Astrocyte (in vitro differentiated cells and primary cell): ENCODE results near the gene PIK3R1. TPM values are rescaled to one million over a fixed set of nuclear protein-coding genes. Genes with fewer than 3 reads are reported as not detected.

ENCODE experiments used
- DNase-seq: peaks from one replicate; pipeline ENCODE4 v3.0.0-alpha.2; 2010; ENCODE audit warnings: low read depth
- FAIRE-seq: peaks from 2 replicates; lab custom pipeline; 2011; peaks lifted over from hg19 to GRCh38; lab: Jason Lieb, UNC
- H2AFZ ChIP-seq: 2 replicates; pipeline ENCODE4 v1.6.0; 2012; ENCODE audit warnings: low read depth, low read length, inconsistent platforms
- H3K27ac ChIP-seq: 2 replicates; pipeline ENCODE4 v1.5.1; 2011; ENCODE audit warnings: low read depth, low read length, inconsistent platforms
- H3K27me3 ChIP-seq: 2 replicates; pipeline ENCODE4 v1.6.0; 2011; ENCODE audit warnings: low read length, inconsistent platforms; ENCODE audit not compliant: insufficient read depth
- H3K36me3 ChIP-seq: 2 replicates; pipeline ENCODE4 v1.5.1; 2011; ENCODE audit warnings: low read length, inconsistent platforms; ENCODE audit not compliant: insufficient read depth
- H3K4me1 ChIP-seq: 2 replicates; pipeline ENCODE4 v1.5.1; 2011; ENCODE audit warnings: low read length, inconsistent platforms; ENCODE audit not compliant: insufficient read depth
- H3K4me2 ChIP-seq: 2 replicates; pipeline ENCODE4 v1.6.0; 2012; ENCODE audit warnings: low read length, inconsistent platforms
- H3K4me3 ChIP-seq: 2 replicates; pipeline ENCODE4 v1.5.1; 2011; ENCODE audit warnings: low read depth, mild to moderate bottlenecking, low read length, inconsistent platforms; ENCODE audit not compliant: insufficient read depth
- H3K79me2 ChIP-seq: 2 replicates; pipeline ENCODE4 v1.6.0; 2012; ENCODE audit warnings: mild to moderate bottlenecking, low read length, inconsistent platforms; ENCODE audit not compliant: insufficient read depth
- H3K9ac ChIP-seq: 2 replicates; pipeline ENCODE4 v1.6.0; 2012; ENCODE audit warnings: mild to moderate bottlenecking, low read length, inconsistent platforms
- H3K9me3 ChIP-seq: 2 replicates; pipeline ENCODE4 v1.5.1; 2012; ENCODE audit warnings: low read depth, mild to moderate bottlenecking, low read length, inconsistent platforms; ENCODE audit not compliant: insufficient read depth
- H4K20me1 ChIP-seq: 2 replicates; pipeline ENCODE4 v1.6.0; 2012; ENCODE audit warnings: low read length, inconsistent platforms; ENCODE audit not compliant: insufficient read depth
- H3K27ac Mint-ChIP-seq: one replicate; pipeline ENCODE4 v1.8.0; 2021; ENCODE audit warnings: mild to moderate bottlenecking, mixed read lengths; ENCODE audit not compliant: unreplicated experiment
- H3K27me3 Mint-ChIP-seq: one replicate; pipeline ENCODE4 v1.8.0; 2021; ENCODE audit warnings: low read depth, mixed read lengths; ENCODE audit not compliant: unreplicated experiment
- H3K36me3 Mint-ChIP-seq: one replicate; pipeline ENCODE4 v1.8.0; 2021; ENCODE audit warnings: low read depth, mixed read lengths; ENCODE audit not compliant: unreplicated experiment
- H3K4me1 Mint-ChIP-seq: one replicate; pipeline ENCODE4 v1.8.0; 2021; ENCODE audit warnings: low read depth, mixed read lengths; ENCODE audit not compliant: unreplicated experiment
- H3K4me3 Mint-ChIP-seq: one replicate; pipeline ENCODE4 v1.8.0; 2021; ENCODE audit warnings: mild to moderate bottlenecking, moderate library complexity, mixed read lengths; ENCODE audit not compliant: unreplicated experiment
- H3K9me3 Mint-ChIP-seq: one replicate; pipeline ENCODE4 v1.8.0; 2021; ENCODE audit warnings: mild to moderate bottlenecking, mixed read lengths; ENCODE audit not compliant: unreplicated experiment
- EZH2 ChIP-seq: IDR thresholded peaks from 2 replicates; pipeline ENCODE4 v1.6.1; 2012; ENCODE audit warnings: mild to moderate bottlenecking, low read length, inconsistent platforms; ENCODE audit not compliant: insufficient read depth
- total RNA-seq: library from RNA; stranded (reverse); gene quantifications from 2 replicates; pipeline ENCODE4 v1.2.1, GENCODE V29; 2021
- TF ChIP-seq, protein P1 (sequence below): IDR thresholded peaks from 2 replicates; pipeline ENCODE4 v1.5.1; 2011; ENCODE audit warnings: low read depth, mild to moderate bottlenecking, inconsistent platforms, low read length, moderate library complexity; ENCODE audit not compliant: insufficient read depth

The PIK3R1 gene
- total RNA-seq, 1 donor from 2014 or later, result 25.7 TPM

GRCh38 chr5:68303754-68304420 lies 88.3 kb downstream of the PIK3R1 start:
- no peaks in the 10 kb centered on the region for H3K79me2 ChIP-seq
- peaks cover 21% of the 10 kb centered on the region for H3K4me1 Mint-ChIP-seq
- no peak overlapping the region for H3K27ac Mint-ChIP-seq
- no peak overlapping the region for H3K4me3 ChIP-seq
- no peaks in the 10 kb centered on the region for H3K27me3 ChIP-seq
- no peak for DNase-seq
- no peaks in the 10 kb centered on the region for H3K4me1 ChIP-seq
- no peaks in the 10 kb centered on the region for H3K9me3 Mint-ChIP-seq
- no peaks in the 10 kb centered on the region for H4K20me1 ChIP-seq
- no peak overlapping the region for H3K27ac ChIP-seq
- TF ChIP-seq, protein P1, sequence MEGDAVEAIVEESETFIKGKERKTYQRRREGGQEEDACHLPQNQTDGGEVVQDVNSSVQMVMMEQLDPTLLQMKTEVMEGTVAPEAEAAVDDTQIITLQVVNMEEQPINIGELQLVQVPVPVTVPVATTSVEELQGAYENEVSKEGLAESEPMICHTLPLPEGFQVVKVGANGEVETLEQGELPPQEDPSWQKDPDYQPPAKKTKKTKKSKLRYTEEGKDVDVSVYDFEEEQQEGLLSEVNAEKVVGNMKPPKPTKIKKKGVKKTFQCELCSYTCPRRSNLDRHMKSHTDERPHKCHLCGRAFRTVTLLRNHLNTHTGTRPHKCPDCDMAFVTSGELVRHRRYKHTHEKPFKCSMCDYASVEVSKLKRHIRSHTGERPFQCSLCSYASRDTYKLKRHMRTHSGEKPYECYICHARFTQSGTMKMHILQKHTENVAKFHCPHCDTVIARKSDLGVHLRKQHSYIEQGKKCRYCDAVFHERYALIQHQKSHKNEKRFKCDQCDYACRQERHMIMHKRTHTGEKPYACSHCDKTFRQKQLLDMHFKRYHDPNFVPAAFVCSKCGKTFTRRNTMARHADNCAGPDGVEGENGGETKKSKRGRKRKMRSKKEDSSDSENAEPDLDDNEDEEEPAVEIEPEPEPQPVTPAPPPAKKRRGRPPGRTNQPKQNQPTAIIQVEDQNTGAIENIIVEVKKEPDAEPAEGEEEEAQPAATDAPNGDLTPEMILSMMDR, result no peak
- TF ChIP-seq EZH2, result no peak
- H3K4me3 Mint-ChIP-seq, result no peak overlapping the region
- no peaks in the 10 kb centered on the region for H3K9me3 ChIP-seq
- no peaks in the 10 kb centered on the region for H3K27me3 Mint-ChIP-seq
- FAIRE-seq, result no peak
- peaks cover 9% of the 10 kb centered on the region for H3K36me3 ChIP-seq
- H3K36me3 Mint-ChIP-seq, result peaks cover 5% of the 10 kb centered on the region
- no peak overlapping the region for H3K4me2 ChIP-seq
- no peak overlapping the region for H3K9ac ChIP-seq
- H2AFZ ChIP-seq, result no peak overlapping the region

GRCh38 chr5:68304421-68305052 lies 89.0 kb downstream of the PIK3R1 start:
- H2AFZ ChIP-seq, result no peak overlapping the region
- Mint-ChIP-seq H3K27me3 (no peaks in the 10 kb centered on the region), H3K27ac (no peak overlapping the region), H3K36me3 (peaks cover 2% of the 10 kb centered on the region), H3K9me3 (no peaks in the 10 kb centered on the region), H3K4me1 (peaks cover 15% of the 10 kb centered on the region), H3K4me3 (no peak overlapping the region)
- H3K4me3 ChIP-seq, result no peak overlapping the region
- no peaks in the 10 kb centered on the region for H3K27me3 ChIP-seq
- H3K4me1 ChIP-seq, result no peaks in the 10 kb centered on the region
- H3K9ac ChIP-seq, result no peak overlapping the region
- no peaks in the 10 kb centered on the region for H3K79me2 ChIP-seq
- no peaks in the 10 kb centered on the region for H3K9me3 ChIP-seq
- peak; percentile 60 for DNase-seq
- no peak overlapping the region for H3K4me2 ChIP-seq
- FAIRE-seq, result no peak
- no peak overlapping the region for H3K27ac ChIP-seq
- H3K36me3 ChIP-seq, result peaks cover 5% of the 10 kb centered on the region
- H4K20me1 ChIP-seq, result no peaks in the 10 kb centered on the region
- TF ChIP-seq, protein P1, result no peak
- TF ChIP-seq EZH2, result no peak
